ENCODE data around the gene PI4KB. TPM values are rescaled to one million over a fixed set of nuclear protein-coding genes. Genes with fewer than 3 reads are reported as not detected.

Gene PI4KB
- total RNA-seq, 1 experiment from 2014 or later, result 52.7 TPM

DNA sequence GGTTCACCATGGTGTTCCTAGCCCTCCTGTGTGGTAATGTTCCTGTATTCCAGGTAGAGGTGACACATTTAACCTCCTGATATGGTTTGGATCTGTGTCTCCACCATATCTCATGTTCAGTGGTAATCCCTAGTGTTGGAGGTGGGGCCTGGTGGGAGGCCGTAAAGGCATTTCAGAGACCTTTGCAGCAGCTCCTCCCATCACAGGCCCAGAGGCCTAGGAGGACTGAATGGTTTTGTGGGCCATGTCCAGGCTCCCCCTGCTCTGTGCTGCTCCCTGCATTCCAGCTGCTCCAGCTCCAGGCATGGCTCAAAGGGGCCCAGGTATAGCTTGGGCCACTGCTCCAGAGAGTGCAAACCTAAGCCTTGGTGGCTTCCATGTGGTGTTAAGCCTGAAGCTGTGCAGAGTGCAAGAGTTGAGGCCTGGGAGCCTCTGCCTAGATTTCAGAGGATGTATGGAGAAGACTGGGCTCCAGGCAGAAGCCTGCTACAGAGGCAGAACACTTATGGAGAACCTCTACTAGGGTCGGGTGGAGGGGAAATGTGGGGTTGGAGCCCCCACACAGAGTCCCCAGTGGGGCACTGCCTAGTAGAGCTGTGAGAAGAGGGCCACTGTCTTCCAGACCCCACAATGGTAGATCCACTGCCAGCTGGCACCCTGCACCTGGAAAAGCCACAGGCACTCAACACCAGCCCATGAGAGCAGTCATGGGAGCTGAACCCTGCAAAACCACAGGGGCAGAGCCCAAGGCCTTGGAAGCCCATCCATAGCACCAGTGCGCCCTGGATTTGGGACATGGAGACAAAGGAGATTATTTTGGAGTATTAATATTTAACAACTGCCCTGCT is 35.3 kb upstream of the PI4KB start:
- Mint-ChIP-seq H3K27ac (ENCODE audit: unreplicated experiment) (no peak overlapping the region), H3K36me3 (ENCODE audit: insufficient read depth, unreplicated experiment) (peaks cover 18% of the 10 kb centered on the region), H3K4me3 (ENCODE audit: unreplicated experiment) (no peak overlapping the region), H3K27me3 (ENCODE audit: insufficient read depth, unreplicated experiment) (no peaks in the 10 kb centered on the region), H3K4me1 (ENCODE audit: low read depth, unreplicated experiment) (no peaks in the 10 kb centered on the region), H3K9me3 (ENCODE audit: unreplicated experiment) (peaks cover 21% of the 10 kb centered on the region)
- no peak for TF ChIP-seq CTCF (IDR thresholded peaks at IDR 0.05; ENCODE audit: insufficient read depth in 1 of 2, low read depth in 1 of 2, low read length in 1 of 2, severe bottlenecking in 1 of 2, unreplicated experiment in 1 of 2)
- H3K27me3 ChIP-seq (replicated peaks; ENCODE audit: control insufficient read depth, insufficient read depth, low read length), result no peaks in the 10 kb centered on the region
- H3K36me3 ChIP-seq (ENCODE audit: control insufficient read depth, insufficient read depth, low read length), result no peaks in the 10 kb centered on the region; the same call in 1 of the 2 replicates
- no peak overlapping the region for H3K4me3 ChIP-seq (ENCODE audit: low read depth, low read length)
- peaks cover 19% of the 10 kb centered on the region for H3K9me3 ChIP-seq
- ChIA-PET POLR2A (no interaction called here), CTCF (no interaction called here)
- DNase-seq, result no peak
- no TSS peak for BruUV-seq (replicated peaks)
- intact Hi-C loops (cut with micrococcal nuclease; ENCODE audit: unreplicated experiment), result no loop called here
- H3K4me1 ChIP-seq, result no peaks in the 10 kb centered on the region

- no peak overlapping the region for H3K4me3 ChIP-seq (ENCODE audit: low read depth, low read length)
- DNase-seq, result no peak
- no TSS peak for BruUV-seq (replicated peaks)
- Mint-ChIP-seq H3K4me1 (ENCODE audit: low read depth, unreplicated experiment) (no peaks in the 10 kb centered on the region), H3K36me3 (ENCODE audit: insufficient read depth, unreplicated experiment) (peaks cover 18% of the 10 kb centered on the region), H3K9me3 (ENCODE audit: unreplicated experiment) (peaks cover 21% of the 10 kb centered on the region), H3K27ac (ENCODE audit: unreplicated experiment) (no peak overlapping the region), H3K4me3 (ENCODE audit: unreplicated experiment) (no peak overlapping the region), H3K27me3 (ENCODE audit: insufficient read depth, unreplicated experiment) (no peaks in the 10 kb centered on the region)
- no peaks in the 10 kb centered on the region for H3K27me3 ChIP-seq (replicated peaks; ENCODE audit: control insufficient read depth, insufficient read depth, low read length)
- ChIA-PET CTCF (no interaction called here), POLR2A (no interaction called here)
- no peak for TF ChIP-seq CTCF (IDR thresholded peaks at IDR 0.05; ENCODE audit: insufficient read depth in 1 of 2, low read depth in 1 of 2, low read length in 1 of 2, severe bottlenecking in 1 of 2, unreplicated experiment in 1 of 2)
- H3K36me3 ChIP-seq (ENCODE audit: control insufficient read depth, insufficient read depth, low read length), result no peaks in the 10 kb centered on the region; the same call in 1 of the 2 replicates
- H3K4me1 ChIP-seq, result no peaks in the 10 kb centered on the region
- intact Hi-C loops (cut with micrococcal nuclease; ENCODE audit: unreplicated experiment), result no loop called here
- peaks cover 19% of the 10 kb centered on the region for H3K9me3 ChIP-seq
These were observed 34.7 kb upstream of the PI4KB start for GRCh38 chr1:151361883-151362282.

DNA sequence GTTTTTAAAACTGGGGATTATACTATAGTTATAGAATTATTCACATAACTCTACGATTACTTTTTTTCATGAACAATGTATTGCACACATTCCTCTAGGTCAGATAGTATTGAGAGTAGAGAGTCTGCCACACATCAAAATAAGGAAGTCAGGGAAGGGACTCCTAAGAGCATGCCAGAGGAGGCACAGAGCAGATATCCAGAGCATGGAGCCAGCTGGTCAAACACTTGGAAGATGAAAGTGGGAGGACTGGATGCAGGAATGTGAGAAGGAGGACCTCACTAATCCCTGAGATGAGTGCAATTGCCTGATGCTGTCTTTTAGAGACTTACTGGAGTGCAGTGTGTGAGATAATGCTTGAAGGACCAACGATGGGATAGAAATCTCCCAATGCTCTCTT is 29.5 kb upstream of the PI4KB start:
- intact Hi-C loops (cut with micrococcal nuclease; ENCODE audit: unreplicated experiment), result no loop called here
- Histone ChIP-seq H3K4me3 (ENCODE audit: low read depth, low read length) (no peak overlapping the region), H3K36me3 (ENCODE audit: control insufficient read depth, insufficient read depth, low read length) (no peaks in the 10 kb centered on the region), H3K9me3 (peaks cover 9% of the 10 kb centered on the region), H3K27me3 (replicated peaks; ENCODE audit: control insufficient read depth, insufficient read depth, low read length) (no peaks in the 10 kb centered on the region), H3K4me1 (no peaks in the 10 kb centered on the region)
- peak in 1 of 2 experiments; percentile 12 for DNase-seq
- Mint-ChIP-seq H3K9me3 (ENCODE audit: unreplicated experiment) (peaks cover 4% of the 10 kb centered on the region), H3K27me3 (ENCODE audit: insufficient read depth, unreplicated experiment) (no peaks in the 10 kb centered on the region), H3K4me3 (ENCODE audit: unreplicated experiment) (no peak overlapping the region), H3K27ac (ENCODE audit: unreplicated experiment) (no peak overlapping the region), H3K4me1 (ENCODE audit: low read depth, unreplicated experiment) (no peaks in the 10 kb centered on the region), H3K36me3 (ENCODE audit: insufficient read depth, unreplicated experiment) (peaks cover 6% of the 10 kb centered on the region)
- CTCF ChIA-PET, result no interaction called here
- TF ChIP-seq CTCF (IDR thresholded peaks at IDR 0.05; ENCODE audit: insufficient read depth in 1 of 2, low read depth in 1 of 2, low read length in 1 of 2, severe bottlenecking in 1 of 2, unreplicated experiment in 1 of 2), result no peak
- no TSS peak for BruUV-seq (replicated peaks)
- POLR2A ChIA-PET, result no interaction called here

Measured in Caco-2 (cell line).